Suprapubic skin (tissue), 4 donors: ENCODE data around the gene RHBDD1. TPM values are rescaled to one million over a fixed set of nuclear protein-coding genes. Genes with fewer than 3 reads are reported as not detected.
"Not testable (repeated sequence)": the region's sequence is repeated elsewhere in the genome, so short reads cannot be mapped to it uniquely, and the experiment has no call there.

Experiments
- DNase-seq, 2 donors: peaks; one replicate each; pipeline ENCODE4 v3.0.0-alpha.2; 2019; ENCODE audit warnings: low spot score in 2 of 2
- H3K27ac ChIP-seq: fragments of 200-600 bp; sonication (generic); one replicate; pipeline ENCODE4 v1.5.1; 2019
- H3K27me3 ChIP-seq: fragments of 200-600 bp; sonication (generic); one replicate; pipeline ENCODE4 v1.5.1; 2019
- H3K36me3 ChIP-seq: fragments of 200-600 bp; sonication (generic); one replicate; pipeline ENCODE4 v1.5.1; 2019
- H3K4me1 ChIP-seq: fragments of 200-600 bp; sonication (generic); one replicate; pipeline ENCODE4 v1.5.1; 2019
- H3K4me3 ChIP-seq: fragments of 200-600 bp; sonication (generic); one replicate; pipeline ENCODE4 v1.5.1; 2019; ENCODE audit warnings: mild to moderate bottlenecking
- H3K9me3 ChIP-seq: fragments of 200-600 bp; sonication (generic); one replicate; pipeline ENCODE4 v1.5.1; 2019
- CTCF ChIP-seq, 2 donors: fragments of 200-600 bp in 1 of 2; fragments of 450-650 bp in 1 of 2; sonication (generic) in 1 of 2; IDR thresholded peaks; one replicate each; pipeline ENCODE4 v1.5.1; 2016 to 2019; ENCODE audit warnings: antibody characterized with exemption in 2 of 2, mild to moderate bottlenecking in 1 of 2, moderate library complexity in 1 of 2
- EP300 ChIP-seq: sonication (generic); formaldehyde crosslinking; IDR thresholded peaks from one replicate; pipeline ENCODE4 v1.6.1; 2017; ENCODE audit warnings: antibody characterized with exemption
- POLR2A ChIP-seq, 2 donors: fragments of 450-650 bp; IDR thresholded peaks; one replicate each; pipeline ENCODE4 v1.6.1; 2017; ENCODE audit warnings: antibody characterized with exemption in 2 of 2, mild to moderate bottlenecking in 2 of 2, moderate library complexity in 2 of 2
- POLR2AphosphoS5 ChIP-seq, 3 donors: sonication (generic); formaldehyde crosslinking; IDR thresholded peaks; one replicate each; pipeline ENCODE4 v1.6.1; 2017; ENCODE audit warnings: antibody characterized with exemption in 3 of 3
- WGBS: methylation state at CpG from one replicate; pipeline ENCODE4 v1.1.5; 2018; 5-methylcytosine and 5-hydroxymethylcytosine counted together
- total RNA-seq, 4 donors: library from RNA; depleted of rRNA; stranded (reverse); fragments of >200 nt; gene quantifications; one replicate each; pipeline ENCODE4 v1.1.0, GENCODE V29; 2016

The RHBDD1 gene
- total RNA-seq, 4 donors from 2014 or later: 14.0 to 41.8 (median 20.7) TPM

GRCh38 chr2:226837787-226838603, 2.1 kb downstream of the RHBDD1 start:
- Histone ChIP-seq H3K4me1 (peaks cover 30% of the 10 kb centered on the region), H3K27ac (no peak overlapping the region), H3K4me3 (no peak overlapping the region), H3K36me3 (no peaks in the 10 kb centered on the region), H3K9me3 (no peaks in the 10 kb centered on the region), H3K27me3 (no peaks in the 10 kb centered on the region)
- 85% methylated on average over 12 of the region's 12 CpGs for WGBS
- TF ChIP-seq POLR2AphosphoS5 (IDR thresholded peaks at IDR 0.05) (no peak), EP300 (no peak), CTCF (IDR thresholded peaks at IDR 0.05) (no peak), POLR2A (IDR thresholded peaks at IDR 0.05) (no peak)
- DNase-seq: no peak

DNA sequence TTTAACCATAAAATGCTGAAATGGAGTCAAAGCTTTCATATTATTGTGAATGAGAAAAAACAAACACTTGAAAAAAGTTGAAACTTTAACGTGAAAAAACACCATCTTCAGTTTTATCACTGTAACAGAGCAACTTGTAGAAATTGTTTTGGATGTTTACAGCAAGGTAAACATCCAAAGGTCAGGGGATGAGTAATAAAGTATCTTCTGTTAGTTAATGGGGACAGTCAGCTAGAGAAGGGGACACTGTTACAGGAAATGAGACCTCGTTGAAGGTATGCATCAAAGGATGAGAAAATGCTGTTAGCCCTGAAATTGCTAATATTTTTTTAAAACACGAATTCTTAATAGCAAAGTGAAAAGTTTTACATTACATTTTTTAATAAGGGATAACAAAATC, 2.9 kb downstream of the RHBDD1 start:
- Histone ChIP-seq H3K4me3 (no peak overlapping the region), H3K9me3 (no peaks in the 10 kb centered on the region), H3K4me1 (peaks cover 30% of the 10 kb centered on the region), H3K27me3 (no peaks in the 10 kb centered on the region), H3K36me3 (no peaks in the 10 kb centered on the region), H3K27ac (no peak overlapping the region)
- no peak for TF ChIP-seq POLR2AphosphoS5 (IDR thresholded peaks at IDR 0.05)
- no peak for TF ChIP-seq POLR2A (IDR thresholded peaks at IDR 0.05)
- no peak for TF ChIP-seq CTCF (IDR thresholded peaks at IDR 0.05)
- TF ChIP-seq EP300: no peak
- 77% methylated on average over 3 of the region's 3 CpGs for WGBS
- no peak for DNase-seq

- no peak for TF ChIP-seq EP300
- TF ChIP-seq CTCF (IDR thresholded peaks at IDR 0.05): no peak
- TF ChIP-seq POLR2AphosphoS5 (IDR thresholded peaks at IDR 0.05): no peak
- TF ChIP-seq POLR2A (IDR thresholded peaks at IDR 0.05): no peak
- no peak for DNase-seq
- Histone ChIP-seq H3K9me3 (no peaks in the 10 kb centered on the region), H3K4me1 (peaks cover 30% of the 10 kb centered on the region), H3K36me3 (no peaks in the 10 kb centered on the region), H3K4me3 (no peak overlapping the region), H3K27ac (no peak overlapping the region), H3K27me3 (no peaks in the 10 kb centered on the region)
- 92% methylated on average over 10 of the region's 10 CpGs for WGBS
Observed at GRCh38 chr2:226839161-226839560, 3.3 kb downstream of the RHBDD1 start.

- no peak for TF ChIP-seq CTCF (IDR thresholded peaks at IDR 0.05)
- no peak for TF ChIP-seq EP300
- no peak for TF ChIP-seq POLR2AphosphoS5 (IDR thresholded peaks at IDR 0.05)
- TF ChIP-seq POLR2A (IDR thresholded peaks at IDR 0.05): no peak
- H3K4me3 ChIP-seq: no peak overlapping the region
- H3K27ac ChIP-seq: no peak overlapping the region
- peaks cover 23% of the 10 kb centered on the region for H3K4me1 ChIP-seq
- H3K9me3 ChIP-seq: no peaks in the 10 kb centered on the region
- DNase-seq: no peak
- WGBS: 98% methylated on average over 2 of the region's 2 CpGs
- H3K36me3 ChIP-seq: no peaks in the 10 kb centered on the region
- no peaks in the 10 kb centered on the region for H3K27me3 ChIP-seq
Observed at GRCh38 chr2:226839951-226840350, 4.1 kb downstream of the RHBDD1 start.

DNA sequence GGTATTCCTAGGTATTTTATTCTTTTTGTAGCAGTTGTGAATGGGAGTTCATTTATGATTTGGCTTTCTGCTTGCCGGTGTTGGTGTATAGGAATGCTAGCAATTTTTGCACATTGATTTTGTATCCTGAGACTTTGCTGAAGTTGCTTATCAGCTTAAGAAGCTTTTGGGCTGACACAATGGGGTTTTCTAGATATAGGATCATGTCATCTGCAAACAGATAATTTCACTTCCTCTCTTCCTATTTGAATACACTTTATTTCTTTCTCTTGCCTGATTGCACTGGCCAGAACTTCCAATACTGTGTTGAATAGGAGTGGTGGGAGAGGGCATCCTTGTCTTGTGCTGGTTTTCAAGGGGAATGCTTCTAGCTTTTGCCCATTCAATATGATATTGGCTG, 7.1 kb downstream of the RHBDD1 start:
- H3K36me3 ChIP-seq, H3K4me1 ChIP-seq, H3K27me3 ChIP-seq, DNase-seq, H3K4me3 ChIP-seq, H3K27ac ChIP-seq, H3K9me3 ChIP-seq: not testable (repeated sequence)
- WGBS: 93% methylated on average over 1 of the region's 1 CpG
